GM13977 (cell line): Measurements from ENCODE around the gene NUPR1.
"Not testable (repeated sequence)": the region's sequence is repeated elsewhere in the genome, so short reads cannot be mapped to it uniquely, and the experiment has no call there.

Experiments used
- DNase-seq: peaks from one replicate; pipeline ENCODE4 v3.0.0; 2012; ENCODE audit warnings: low spot score
- in situ Hi-C: fragments of 300-500 bp; cut with MboI; formaldehyde crosslinking; loops from one replicate; pipeline ENCODE4 v1.12.0; 2022; ENCODE audit warnings: low sequenced_read_pairs, low pct_unique_long_range_greater_than_20kb, mixed read lengths, inconsistent platforms; ENCODE audit not compliant: unreplicated experiment
- TF ChIP-seq, protein P1 (sequence below): IDR thresholded peaks from 2 replicates; pipeline ENCODE4 v1.5.1; 2012; ENCODE audit warnings: mild to moderate bottlenecking, control low read depth; ENCODE audit not compliant: insufficient read depth; ENCODE audit errors: extremely low read depth, missing control alignments

Gene NUPR1

DNA sequence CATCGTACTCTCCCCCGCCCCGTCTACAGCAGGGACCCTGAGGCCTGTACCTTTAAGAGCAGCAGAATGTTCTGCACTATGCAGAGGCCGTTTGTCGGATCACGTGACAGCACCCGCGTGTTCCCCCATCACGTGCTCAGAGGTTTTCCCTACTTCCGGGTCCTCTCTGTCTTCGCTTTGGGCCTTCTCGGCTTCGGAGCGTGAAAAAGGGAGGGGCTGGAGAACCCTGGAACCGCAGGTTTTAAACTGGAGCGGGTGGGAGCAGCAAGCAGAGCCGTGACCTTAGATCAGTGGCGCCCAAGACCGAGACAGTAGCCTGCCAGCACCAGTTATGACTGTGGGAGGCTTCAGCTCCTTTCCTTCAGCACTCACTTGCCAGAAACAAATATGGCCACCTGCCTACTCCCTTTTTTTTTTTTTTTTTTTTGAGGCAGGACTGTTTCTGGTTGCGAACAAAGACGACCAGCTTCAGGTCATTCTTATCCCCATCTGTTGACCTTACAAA lies 46.8 kb downstream of the NUPR1 start, which contains the start of gene CLN3:
TSS of gene CLN3 (minus strand) at position 105 of the 505 bp plus-strand sequence. CDS start 315 bp downstream, outside the sequence.
- in situ Hi-C loops = no loop called here
- DNase-seq = peak; percentile 91
- TF ChIP-seq, protein P1, sequence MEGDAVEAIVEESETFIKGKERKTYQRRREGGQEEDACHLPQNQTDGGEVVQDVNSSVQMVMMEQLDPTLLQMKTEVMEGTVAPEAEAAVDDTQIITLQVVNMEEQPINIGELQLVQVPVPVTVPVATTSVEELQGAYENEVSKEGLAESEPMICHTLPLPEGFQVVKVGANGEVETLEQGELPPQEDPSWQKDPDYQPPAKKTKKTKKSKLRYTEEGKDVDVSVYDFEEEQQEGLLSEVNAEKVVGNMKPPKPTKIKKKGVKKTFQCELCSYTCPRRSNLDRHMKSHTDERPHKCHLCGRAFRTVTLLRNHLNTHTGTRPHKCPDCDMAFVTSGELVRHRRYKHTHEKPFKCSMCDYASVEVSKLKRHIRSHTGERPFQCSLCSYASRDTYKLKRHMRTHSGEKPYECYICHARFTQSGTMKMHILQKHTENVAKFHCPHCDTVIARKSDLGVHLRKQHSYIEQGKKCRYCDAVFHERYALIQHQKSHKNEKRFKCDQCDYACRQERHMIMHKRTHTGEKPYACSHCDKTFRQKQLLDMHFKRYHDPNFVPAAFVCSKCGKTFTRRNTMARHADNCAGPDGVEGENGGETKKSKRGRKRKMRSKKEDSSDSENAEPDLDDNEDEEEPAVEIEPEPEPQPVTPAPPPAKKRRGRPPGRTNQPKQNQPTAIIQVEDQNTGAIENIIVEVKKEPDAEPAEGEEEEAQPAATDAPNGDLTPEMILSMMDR = no peak

DNA sequence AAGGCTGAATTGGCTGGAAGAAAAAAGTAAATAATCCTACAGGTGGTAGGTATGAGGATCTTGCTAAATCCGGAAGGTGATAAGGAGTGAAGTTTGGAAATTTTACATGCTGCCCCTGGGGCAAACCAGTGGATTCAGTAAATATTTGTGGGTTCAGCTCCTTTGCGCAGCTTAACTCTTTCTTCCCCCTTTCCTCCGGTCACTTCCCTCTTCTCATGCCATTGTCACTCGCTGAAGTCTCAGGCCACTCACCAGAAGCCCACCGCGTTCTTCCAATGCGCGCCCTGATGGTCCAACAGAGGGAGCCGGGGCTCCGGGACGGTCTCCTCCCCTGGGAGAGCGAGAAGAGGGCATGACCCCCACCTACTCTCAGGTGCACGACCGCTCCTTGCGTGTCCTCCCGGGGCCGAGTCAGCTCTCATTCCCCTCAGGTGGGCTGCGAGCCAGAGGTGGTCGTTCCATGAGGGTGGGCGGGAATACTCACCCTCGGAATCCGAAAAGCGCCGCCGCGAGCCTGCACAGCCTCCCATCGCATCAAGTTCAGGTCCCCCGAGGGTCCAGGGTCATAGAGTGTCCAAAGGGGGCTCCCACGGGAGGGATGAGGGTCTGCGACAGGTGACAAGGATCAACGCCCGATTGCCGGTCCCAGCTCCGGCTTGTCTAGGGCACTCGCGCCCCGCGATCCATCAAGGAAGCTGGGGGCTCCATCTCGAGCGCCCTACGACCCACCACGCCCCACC lies 47.4 kb downstream of the NUPR1 start:
- TF ChIP-seq, protein P1 = no peak
- DNase-seq = peak; percentile 24
- in situ Hi-C loops = no loop called here

DNA sequence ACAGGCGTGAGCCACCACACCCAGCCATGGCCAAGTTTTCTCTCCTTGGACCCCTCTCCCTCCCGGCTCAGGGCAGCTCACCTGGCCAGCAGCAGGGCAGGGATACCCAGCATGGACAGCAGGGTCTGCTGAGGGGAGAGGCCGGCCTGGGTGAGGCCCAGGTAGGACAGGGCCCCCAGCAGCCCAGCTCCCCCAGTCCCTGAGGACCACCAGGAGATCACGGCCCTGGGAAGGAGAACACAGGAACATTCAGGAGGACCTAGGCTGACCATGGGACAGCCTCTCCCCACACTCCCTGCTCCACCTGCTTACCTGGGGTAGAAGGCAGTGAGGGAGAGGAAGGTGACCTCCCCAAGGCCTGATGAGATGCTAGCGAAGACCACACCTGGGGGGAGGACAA lies 52.5 kb downstream of the NUPR1 start:
- TF ChIP-seq, protein P1 = no peak
- in situ Hi-C loops = no loop called here

DNA sequence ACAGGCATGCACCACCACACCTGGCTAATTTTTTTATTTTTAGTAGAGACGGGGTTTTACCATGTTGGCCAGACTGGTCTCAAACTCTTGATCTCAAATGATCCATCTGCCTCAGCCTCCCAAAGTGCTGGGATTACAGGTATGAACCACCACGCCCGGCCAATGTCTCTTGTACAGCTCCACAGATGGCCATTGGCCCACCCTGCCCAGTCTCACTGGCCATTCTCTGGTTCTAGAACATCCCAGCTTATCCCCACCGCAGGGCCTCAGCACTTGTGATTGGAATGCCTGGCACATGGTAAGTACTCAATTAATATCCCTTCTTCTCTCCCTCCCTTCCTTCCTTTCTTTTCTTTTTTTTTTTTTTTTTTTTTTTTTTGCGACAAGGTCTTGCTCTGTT lies 55.4 kb downstream of the NUPR1 start:
- DNase-seq, in situ Hi-C loops: not testable (repeated sequence)

More for the DNA sequence above, 52.5 kb downstream of the NUPR1 start:
- DNase-seq = no peak
